Measurements from ENCODE around the gene DEFB132. TPM values are rescaled to one million over a fixed set of nuclear protein-coding genes. Genes with fewer than 3 reads are reported as not detected.
A peak's percentile ranks its signal among the peaks of the same experiment; 100 is the strongest.

The DEFB132 gene
- total RNA-seq (under 1 TPM in 2 of 10 donors, not detected in 8; 0.12 to 0.30 TPM), polyA plus RNA-seq (not detected)
- long read RNA-seq, donor 1, result 0 reads
- long read RNA-seq, donor 2, result 0 reads
- long read RNA-seq, donor 3, result 0 reads

GRCh38 chr20:257419-257818 is at the start of gene DEFB132:
TSS of gene DEFB132 (plus strand) at chr20:257724. CDS start at chr20:257779, 55 bp downstream.
- TF ChIP-seq CTCF (IDR thresholded peaks at IDR 0.05), result no peak
- Histone ChIP-seq H3K4me3 (no peak within 1 kb of the TSS), H3K9me3 (no peaks in the 10 kb centered on the region), H3K27ac (no peak within 1 kb of the TSS), H3K4me1 (no peaks in the 10 kb centered on the region), H3K36me3 (no peaks in the 10 kb centered on the region), H3K27me3 (peaks cover 0 to 8% (median 5%) of the 10 kb centered on the region in 7 donors)
- ATAC-seq, result peak in 2 of 8 donors; percentile 19 to 63
- DNase-seq, result no peak
- intact Hi-C loops (cut with DNase I), result no loop called here
- 62% methylated on average over 7 of the region's 7 CpGs for WGBS, 2 donors

- H3K4me1 ChIP-seq, result peaks cover 0 to 4% (median 0%) of the 10 kb centered on the region in 9 donors
- peak in 8 of 9 donors; percentile 23 to 64 (median 57) for TF ChIP-seq CTCF (IDR thresholded peaks at IDR 0.05)
- H3K9me3 ChIP-seq, result no peaks in the 10 kb centered on the region
- 20 to 32% methylated on average over 5 of the region's 5 CpGs for WGBS, 2 donors
- peaks cover 0 to 8% (median 0%) of the 10 kb centered on the region in 7 donors for H3K27me3 ChIP-seq
- ATAC-seq, result peak in 7 of 8 donors; percentile 29 to 84 (median 72)
- H3K36me3 ChIP-seq, result no peaks in the 10 kb centered on the region
- H3K4me3 ChIP-seq, result no peak overlapping the region
- intact Hi-C loops (cut with DNase I), result loop anchor here in 2 of 10 donors (5.0 kb wide), 2 partner anchors 58 to 123 kb away; no protein-coding TSS in a partner anchor
- no peak overlapping the region for H3K27ac ChIP-seq
- peak in 1 of 2 donors; percentile 9 for DNase-seq
Measured at GRCh38 chr20:208942-209566, 48.5 kb upstream of the DEFB132 start.

- H3K36me3 ChIP-seq, result no peaks in the 10 kb centered on the region
- no peak overlapping the region for H3K27ac ChIP-seq
- peaks cover 0 to 10% (median 0%) of the 10 kb centered on the region in 9 donors for H3K4me1 ChIP-seq
- intact Hi-C loops (cut with DNase I), result loop anchor here in 1 of 10 donors (10.0 kb wide), 1 partner anchor 124 kb away; no protein-coding TSS in a partner anchor
- DNase-seq, result no peak
- no peak for TF ChIP-seq CTCF (IDR thresholded peaks at IDR 0.05)
- H3K27me3 ChIP-seq, result no peaks in the 10 kb centered on the region
- H3K9me3 ChIP-seq, result no peaks in the 10 kb centered on the region
- WGBS, 2 donors, result 44 to 45% methylated on average over 7 of the region's 7 CpGs
- ATAC-seq, result no peak
- H3K4me3 ChIP-seq, result no peak overlapping the region
Measured at GRCh38 chr20:210809-211502, 46.6 kb upstream of the DEFB132 start.

GRCh38 chr20:214383-214782 is 43.1 kb upstream of the DEFB132 start:
- no peak for ATAC-seq
- no peaks in the 10 kb centered on the region for H3K9me3 ChIP-seq
- 51 to 59% methylated on average over 2 of the region's 2 CpGs for WGBS, 2 donors
- no peak for DNase-seq
- no peak overlapping the region for H3K4me3 ChIP-seq
- no peak for TF ChIP-seq CTCF (IDR thresholded peaks at IDR 0.05)
- intact Hi-C loops (cut with DNase I), result loop anchor here in 1 of 10 donors (10.0 kb wide), 1 partner anchor 120 kb away; no protein-coding TSS in a partner anchor
- no peak overlapping the region for H3K27ac ChIP-seq
- peaks cover 0 to 20% (median 0%) of the 10 kb centered on the region in 9 donors for H3K4me1 ChIP-seq
- H3K27me3 ChIP-seq, result peaks cover 0 to 14% (median 3%) of the 10 kb centered on the region in 7 donors
- no peaks in the 10 kb centered on the region for H3K36me3 ChIP-seq

All from heart right ventricle (tissue), 16 donors.